NCI-H526 treated with DMSO at 0.1 percent for 48 hours (cell line): Measurements from ENCODE around the gene ASB15.
A peak's percentile ranks its signal among the peaks of the same experiment; 100 is the strongest.
"Not testable (repeated sequence)": the region's sequence is repeated elsewhere in the genome, so short reads cannot be mapped to it uniquely, and the experiment has no call there.

ENCODE experiments used
- DNase-seq: peaks from one replicate; lab custom pipeline; 2025; lab: John Stamatoyannopoulos, UW

The ASB15 gene

GRCh38 chr7:123601530-123601929 is at the start of gene ASB15:
Gene ASB15, plus strand, starts transcription at chr7:123601821. Its CDS starts 12,682 bp downstream, at chr7:123614503.
- no peak for DNase-seq

- DNase-seq, result not testable (repeated sequence)
Measured at GRCh38 chr7:123552134-123552533, 49.5 kb upstream of the ASB15 start.

DNA sequence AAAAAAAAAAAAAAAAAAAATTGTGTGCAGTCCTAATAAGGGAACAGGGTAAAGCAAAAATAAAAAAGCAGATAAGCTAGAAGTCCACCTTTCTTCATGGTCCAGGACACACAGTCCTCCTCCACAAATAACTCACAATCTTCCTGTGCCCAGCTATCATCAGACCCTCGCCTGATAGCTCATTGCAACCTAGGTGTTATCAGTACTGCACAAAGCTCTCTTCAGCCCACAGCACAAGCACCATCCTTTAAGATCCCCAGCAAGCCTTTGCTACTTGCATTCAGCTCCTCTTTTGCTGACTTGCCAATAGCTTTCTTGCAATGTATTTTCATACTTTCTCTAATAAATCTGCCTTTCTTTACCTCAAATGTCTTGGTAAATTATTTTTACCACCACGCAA is 49.0 kb upstream of the ASB15 start:
- DNase-seq, result no peak

DNA sequence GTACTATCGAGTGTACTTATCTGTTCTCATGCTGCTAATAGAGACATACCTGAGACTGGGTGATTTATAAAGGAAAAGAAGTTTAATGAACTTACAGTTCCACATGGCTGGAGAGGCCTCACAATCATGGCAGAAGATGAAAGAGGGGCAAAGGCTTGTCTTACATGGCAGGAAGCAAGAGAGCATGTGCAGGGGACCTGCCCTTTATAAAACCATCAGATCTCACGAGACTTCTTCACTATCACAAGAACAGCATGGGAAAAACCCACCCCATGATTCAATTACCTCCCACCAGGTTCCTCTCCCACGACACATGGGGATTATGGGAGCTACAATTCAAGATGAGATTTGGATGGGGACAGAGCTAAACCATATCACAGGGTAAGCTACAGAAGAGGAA is 48.5 kb upstream of the ASB15 start:
- no peak for DNase-seq

GRCh38 chr7:123555484-123555883 is 46.1 kb upstream of the ASB15 start:
- no peak for DNase-seq

DNA sequence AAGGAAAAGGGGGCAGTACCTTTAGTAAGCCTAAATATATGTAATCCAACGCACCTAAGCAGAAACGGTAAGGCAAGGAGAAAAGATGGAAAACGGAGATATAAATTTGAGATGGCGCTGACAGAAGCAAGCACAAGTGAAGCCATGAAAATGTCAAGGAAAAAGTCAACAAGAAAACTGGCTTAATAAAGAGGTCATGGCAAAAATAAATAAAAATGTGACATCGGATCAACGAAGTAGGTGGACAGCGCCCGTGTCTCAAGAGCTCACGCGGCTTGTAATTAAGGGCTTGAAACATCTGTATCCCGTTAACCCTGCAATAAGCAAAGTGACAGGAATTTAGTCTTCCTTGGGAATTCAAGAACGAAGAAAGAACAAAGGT is 44.6 kb upstream of the ASB15 start:
- no peak for DNase-seq

DNA sequence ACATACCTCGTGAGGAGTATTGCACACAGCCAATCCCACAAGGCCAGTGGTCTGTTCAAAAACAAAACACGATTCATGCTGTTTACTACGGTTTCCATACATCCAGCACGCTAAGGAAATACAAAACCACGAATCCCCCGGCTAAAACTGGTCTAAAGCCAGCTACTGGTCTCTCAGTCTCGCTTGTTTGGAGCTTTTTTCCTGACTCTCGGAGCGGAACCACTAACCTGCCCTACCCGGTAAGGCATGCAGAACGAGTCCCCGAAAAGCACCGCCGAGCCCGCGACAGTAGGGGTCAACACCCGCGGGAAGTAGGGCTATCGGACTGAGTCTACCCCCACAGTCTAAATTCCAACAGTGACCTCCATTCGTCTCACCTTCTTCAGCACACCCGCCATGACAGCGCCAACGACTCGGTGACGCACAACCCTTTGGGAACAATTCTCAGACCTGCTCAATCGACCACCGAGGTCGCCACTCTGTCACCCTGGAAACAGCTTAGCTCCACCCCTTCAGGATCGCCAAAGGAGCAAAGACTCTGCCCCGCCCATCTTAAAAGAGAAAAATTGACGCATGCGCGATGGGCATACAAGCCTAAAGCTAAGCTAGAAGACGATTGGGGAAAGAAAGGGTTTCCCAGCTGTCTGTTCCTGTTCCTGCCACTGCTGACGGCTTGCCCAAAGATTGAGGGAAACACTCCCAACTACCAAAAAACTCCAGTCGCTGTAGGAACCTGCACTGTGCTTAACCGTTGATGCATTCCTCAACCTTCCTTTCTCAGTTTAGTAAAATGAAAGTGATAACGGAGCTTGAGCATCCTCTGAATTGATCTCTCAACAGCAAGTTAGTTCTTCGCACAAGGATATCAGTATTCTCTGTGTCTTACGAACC is 44.0 kb upstream of the ASB15 start, which contains the start of gene NDUFA5:
NDUFA5 (minus strand) TSS at position 421 of the 891 bp plus-strand sequence; CDS start at position 398, 23 bp downstream.
- DNase-seq, result peak; percentile 99

DNA sequence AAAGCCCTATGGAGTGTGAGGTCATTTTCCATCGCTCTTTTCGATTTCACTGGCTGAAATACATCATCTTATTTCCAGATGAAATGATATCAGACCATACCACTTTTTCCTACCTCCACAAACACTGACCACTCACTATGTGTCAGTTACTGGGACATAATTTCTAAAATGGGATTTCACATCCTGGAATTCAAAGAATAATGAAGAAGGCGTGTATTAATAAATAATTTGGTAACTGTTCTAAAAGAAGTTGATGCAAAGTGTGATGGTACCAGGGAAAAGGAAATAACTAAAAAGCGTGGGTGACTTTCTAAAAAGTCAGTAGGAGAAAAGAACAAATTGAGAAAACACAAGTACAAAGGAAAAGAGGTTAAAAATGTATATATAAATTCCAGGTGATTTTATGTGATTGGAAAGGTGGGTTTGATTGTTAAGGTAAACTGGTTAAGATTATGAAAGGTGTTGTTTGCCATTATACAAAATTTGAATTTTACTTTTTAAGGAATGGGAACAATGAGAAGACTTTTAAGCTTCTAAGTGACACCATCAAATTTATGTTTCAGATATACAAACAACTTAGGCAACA is 43.2 kb upstream of the ASB15 start:
- no peak for DNase-seq

GRCh38 chr7:123562121-123562520 is 39.5 kb upstream of the ASB15 start:
- no peak for DNase-seq

GRCh38 chr7:123569352-123570010 is 32.1 kb upstream of the ASB15 start:
- no peak for DNase-seq

GRCh38 chr7:123570390-123571182 is 31.0 kb upstream of the ASB15 start:
- DNase-seq, result no peak

GRCh38 chr7:123571187-123571586 is 30.4 kb upstream of the ASB15 start:
- DNase-seq, result no peak

GRCh38 chr7:123571684-123572083 is 29.9 kb upstream of the ASB15 start:
- no peak for DNase-seq

DNA sequence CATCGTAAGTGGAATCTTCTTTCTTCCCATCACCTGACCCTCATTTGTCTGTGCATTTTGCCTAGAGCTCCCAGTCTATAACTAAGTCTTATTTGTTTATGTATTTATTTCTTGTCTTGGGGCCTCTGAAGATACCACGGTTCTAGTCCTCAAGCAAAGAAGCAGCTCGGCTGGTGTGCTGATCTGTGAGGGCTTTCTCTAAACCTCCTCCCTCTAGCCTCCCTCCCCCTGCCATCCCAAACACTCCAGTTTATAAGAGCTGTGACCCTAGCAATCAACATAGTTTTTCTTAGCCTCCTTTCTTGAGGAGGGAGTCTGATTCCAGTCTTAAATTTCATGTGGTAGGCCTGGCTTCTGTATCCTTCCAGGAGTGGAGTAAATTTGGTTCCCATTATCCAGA is 28.3 kb upstream of the ASB15 start:
- no peak for DNase-seq

GRCh38 chr7:123573896-123574467 is 27.6 kb upstream of the ASB15 start:
- DNase-seq, result no peak

DNA sequence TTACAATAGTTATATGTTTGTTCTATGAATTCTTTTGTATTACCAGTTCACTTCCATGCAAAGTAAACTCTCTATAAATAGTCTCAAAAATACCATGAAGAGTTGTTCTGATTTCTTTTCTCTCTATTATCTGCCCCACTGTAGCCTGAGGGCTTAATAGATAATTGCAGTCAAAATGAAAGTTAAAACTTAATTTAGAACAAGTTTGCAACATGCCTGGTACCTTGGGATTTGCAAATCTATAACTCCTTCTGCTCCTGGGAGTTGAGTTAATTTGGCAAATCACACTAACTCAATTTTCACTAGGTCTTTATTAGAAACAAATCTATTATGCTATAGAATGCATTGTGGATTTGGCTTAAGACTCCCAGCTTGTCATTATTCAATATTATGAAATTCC is 22.2 kb upstream of the ASB15 start:
- no peak for DNase-seq

DNA sequence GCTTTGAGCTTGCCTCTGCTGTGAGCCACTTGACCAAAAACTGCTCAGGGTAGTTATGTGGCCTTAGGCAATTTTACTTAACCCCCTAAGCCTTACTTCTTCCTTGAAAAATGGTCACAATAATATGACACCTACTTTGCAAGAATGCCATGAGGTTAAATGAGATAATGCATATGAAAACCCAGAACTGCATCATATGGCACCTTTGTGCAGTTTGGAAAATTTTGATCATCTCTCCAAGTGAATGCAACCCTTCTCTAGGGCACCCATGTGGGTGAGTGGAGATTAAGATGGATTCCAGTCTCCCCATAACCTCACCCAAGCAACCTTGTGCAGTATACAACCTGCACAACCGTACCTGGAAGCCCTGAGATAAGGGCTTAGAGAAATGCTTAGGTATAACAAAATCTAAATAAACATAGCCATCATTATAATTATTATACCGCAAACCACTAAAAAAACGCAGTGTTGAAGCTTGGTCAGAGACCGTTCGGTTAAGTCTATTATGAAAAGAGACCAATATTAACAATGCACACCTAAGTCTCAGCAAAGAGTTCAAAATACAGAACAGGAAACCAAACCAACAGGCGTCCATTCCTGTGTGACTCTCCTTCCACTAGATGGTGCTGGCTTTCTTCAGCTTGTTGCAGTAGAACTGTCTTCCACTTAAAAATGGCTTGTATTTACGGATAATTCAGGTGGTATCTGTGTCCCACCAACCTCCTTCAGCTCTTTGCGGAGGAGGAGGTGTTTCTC is 21.0 kb upstream of the ASB15 start:
- DNase-seq, result peak; percentile 53

- DNase-seq, result no peak
Measured at GRCh38 chr7:123581162-123581459, 20.5 kb upstream of the ASB15 start.

DNA sequence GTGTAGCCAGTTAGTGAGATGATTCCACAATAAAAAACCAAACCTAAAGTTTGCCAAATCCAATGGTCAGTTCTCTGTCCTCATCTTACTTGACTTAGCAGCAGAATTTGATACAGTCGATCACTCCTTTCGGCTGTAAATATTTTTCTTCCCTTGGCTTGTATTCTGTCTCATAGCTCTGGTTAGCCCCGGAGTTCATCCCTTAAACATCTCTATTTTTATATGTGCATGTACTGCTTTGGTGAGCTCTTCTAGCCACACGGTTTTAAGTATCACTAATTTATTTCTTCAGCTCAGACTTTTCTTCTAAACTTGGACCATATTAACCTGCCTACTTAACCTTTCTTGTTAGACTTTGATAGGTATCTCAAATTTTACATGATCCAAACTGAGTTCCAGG is 17.8 kb upstream of the ASB15 start:
- no peak for DNase-seq

DNA sequence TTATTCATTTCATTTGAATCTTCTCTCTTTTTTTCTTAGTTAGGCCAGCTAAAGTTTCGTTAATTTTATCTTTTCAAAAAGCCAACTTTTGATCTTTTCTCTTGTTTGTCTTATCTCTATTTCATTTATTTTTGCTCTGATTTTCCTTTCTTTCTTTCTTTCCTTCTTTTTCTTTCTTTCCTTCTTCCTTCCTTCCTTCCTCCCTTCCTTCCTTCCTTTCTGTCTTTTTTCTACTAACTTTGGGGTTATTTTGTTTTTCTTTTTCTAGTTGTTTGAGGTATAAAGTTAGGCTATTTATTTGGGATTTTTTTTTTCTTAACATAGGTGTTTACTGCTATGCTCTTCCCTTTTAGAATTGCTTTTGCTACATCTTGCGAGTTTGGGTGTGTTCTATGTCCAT is 13.2 kb upstream of the ASB15 start:
- DNase-seq, result no peak

DNA sequence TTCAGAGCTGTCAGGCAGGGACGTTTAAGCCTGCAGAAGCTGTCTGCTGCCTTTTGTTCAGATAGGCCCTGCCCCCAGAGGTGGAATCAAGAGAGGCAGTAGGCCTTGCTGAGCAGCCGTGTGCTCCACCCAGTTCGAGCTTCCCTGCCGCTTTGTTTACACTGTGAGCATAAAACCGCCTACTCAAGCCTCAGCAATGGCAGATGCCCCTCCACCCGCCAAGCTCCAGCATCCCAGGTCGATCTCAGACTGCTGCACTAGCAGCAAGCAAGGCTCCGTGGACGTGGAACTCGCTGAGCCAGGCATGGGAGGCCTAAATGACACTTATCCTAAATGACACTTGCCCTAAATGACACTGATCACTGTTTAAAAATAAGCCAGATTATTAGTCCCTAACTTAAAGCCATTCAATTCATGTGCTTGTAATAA is 6.8 kb upstream of the ASB15 start:
- DNase-seq, result peak; percentile 22
